HG02840 (cell line): ENCODE data around the gene C1QL3.

Source experiments
- ATAC-seq: cut with Tn5 transposase; IDR thresholded peaks from one replicate; pipeline ENCODE4 v1.9.1; 2021; ENCODE audit warnings: mild to moderate bottlenecking, moderate library complexity, moderate number of reproducible peaks; ENCODE audit not compliant: unreplicated experiment, low FRiP score

C1QL3 gene

DNA sequence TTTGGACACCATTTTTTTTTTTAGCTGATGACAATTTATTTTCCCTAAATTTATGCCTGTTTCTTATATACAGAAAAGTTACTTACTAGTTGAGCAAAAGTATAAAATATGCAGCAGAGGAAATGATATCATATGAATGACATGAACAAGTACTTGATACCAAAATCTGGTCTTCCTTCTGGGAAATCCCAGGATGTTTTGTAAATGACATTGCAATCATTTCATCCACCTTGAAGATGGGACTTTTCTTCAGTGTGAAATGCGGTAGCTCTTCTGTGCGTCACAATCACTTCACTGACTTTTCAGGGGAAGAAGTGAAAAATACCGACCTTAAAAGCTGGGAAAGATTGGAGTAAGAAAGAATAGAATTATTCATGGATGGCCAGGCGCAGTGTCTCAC is 23.8 kb downstream of the C1QL3 start:
- ATAC-seq = no peak

DNA sequence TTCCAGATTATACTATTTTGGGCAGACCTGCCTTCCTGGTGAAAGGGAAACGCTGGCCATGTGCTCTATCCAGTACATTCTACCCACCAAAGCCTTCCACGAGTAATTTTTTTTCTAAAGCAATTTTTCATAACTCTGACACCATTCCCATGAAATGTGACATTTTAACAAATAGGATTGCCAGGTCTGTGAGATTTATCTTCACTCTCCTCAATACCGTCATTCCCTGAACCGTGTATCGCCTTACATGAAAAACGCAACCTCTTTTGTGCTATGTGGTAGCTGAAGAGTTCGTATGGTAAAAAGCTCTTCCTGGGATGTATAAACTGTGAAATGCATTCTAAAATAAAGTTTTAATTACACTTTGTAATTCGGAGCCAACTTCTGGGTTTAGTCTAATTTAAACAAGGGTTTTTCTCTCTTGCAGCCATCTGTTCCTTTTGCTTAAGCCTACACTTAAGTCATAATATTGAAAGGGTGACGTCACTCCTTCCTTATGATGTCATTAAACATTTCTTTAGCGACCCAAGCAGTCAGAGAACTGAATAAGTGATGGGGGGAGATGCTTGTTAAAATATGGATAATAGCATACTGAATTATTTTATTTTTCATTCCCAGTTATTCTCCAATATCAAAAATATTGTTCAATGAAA is 27.7 kb downstream of the C1QL3 start:
- no peak for ATAC-seq

GRCh38 chr10:16491933-16492332 is 29.7 kb downstream of the C1QL3 start:
- ATAC-seq = no peak

- ATAC-seq = no peak
Observed at GRCh38 chr10:16490511-16490910, 31.2 kb downstream of the C1QL3 start.

GRCh38 chr10:16483241-16483917 is 38.3 kb downstream of the C1QL3 start:
- no peak for ATAC-seq

DNA sequence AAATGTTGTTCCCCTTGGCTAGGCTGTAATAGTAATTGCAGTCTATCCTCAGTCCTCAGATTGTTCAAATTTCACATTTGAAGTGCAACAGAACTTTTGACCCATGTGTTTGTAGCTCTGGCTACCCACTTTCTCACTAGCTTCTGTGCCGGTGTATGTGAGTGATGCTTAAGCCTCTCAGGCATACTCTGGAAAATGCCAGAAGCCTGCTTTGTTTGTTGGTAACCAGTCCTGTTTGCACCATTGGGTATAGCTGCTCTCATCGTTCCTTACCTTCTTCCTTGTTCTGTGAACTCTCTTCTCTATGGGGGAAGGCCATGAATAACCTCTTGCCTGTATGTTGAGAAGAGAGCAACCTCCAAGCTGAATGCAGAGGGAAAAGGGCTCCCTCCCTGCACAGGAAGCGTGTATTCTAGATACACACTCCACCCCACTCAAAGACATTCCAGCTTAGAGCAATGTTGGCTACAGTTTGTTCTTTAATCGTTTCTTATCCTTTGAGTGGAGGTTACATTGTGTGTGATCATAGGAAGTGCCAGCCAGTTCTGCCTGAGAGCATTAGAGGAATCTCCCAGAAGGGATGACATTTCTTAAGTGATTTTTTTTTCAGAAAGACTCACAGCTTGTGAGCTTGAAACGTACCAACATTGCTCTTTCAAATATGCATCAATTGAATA is 40.5 kb downstream of the C1QL3 start:
- no peak for ATAC-seq

- no peak for ATAC-seq
Observed at GRCh38 chr10:16478801-16479200, 42.9 kb downstream of the C1QL3 start.

DNA sequence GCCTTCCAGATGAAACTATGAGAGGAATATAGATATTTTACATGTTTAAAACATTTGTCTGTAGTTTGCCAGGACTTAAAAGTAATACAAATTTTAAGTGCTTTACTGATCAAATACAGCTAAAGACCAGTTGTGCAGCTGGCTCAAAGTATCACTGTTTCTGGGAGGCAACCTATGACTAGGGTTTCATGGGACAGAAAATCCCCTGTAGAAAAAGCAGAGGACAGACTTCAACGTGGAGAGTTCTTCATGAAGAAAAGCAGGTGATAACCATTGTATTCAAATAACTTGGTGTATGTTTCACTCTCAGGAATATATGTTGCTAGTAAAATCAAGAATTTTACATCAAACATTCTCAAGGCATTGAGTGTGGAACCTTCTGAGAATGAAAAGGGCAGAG is 43.9 kb downstream of the C1QL3 start:
- no peak for ATAC-seq

GRCh38 chr10:16472828-16473227 is 48.9 kb downstream of the C1QL3 start:
- no peak for ATAC-seq

DNA sequence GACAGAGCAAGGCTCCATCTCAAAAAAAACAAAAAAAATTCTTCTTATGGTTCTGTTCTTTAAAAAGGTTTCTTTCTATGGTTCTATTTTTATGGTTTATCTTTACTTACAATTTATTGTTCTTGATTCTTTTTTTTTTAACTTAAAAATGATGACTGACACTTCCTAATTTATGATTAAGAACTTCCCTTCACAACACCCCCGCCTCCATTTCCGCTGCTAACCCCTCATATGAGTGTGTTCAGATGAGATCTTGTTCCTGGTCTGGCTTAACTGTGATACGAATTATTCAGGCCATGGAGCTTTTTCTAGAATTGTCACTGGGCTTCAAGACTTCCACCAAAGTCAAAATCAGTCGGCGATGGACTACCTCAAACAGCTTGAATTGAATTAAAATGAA is 50.9 kb downstream of the C1QL3 start:
- ATAC-seq = no peak

GRCh38 chr10:16466001-16466400 is 55.7 kb downstream of the C1QL3 start:
- ATAC-seq = no peak
